HG02885 (cell line): Measurements from ENCODE around the gene CD248.
A peak's percentile ranks its signal among the peaks of the same experiment; 100 is the strongest.

Experiments used
- ATAC-seq: cut with Tn5 transposase; IDR thresholded peaks from one replicate; pipeline ENCODE4 v1.9.1; 2021; ENCODE audit warnings: mild to moderate bottlenecking; ENCODE audit not compliant: unreplicated experiment, poor library complexity

Gene CD248

GRCh38 chr11:66291706-66292542, 24.9 kb downstream of the CD248 start, which contains the start of gene TMEM151A:
TMEM151A (plus strand) TSS chr11:66291894; CDS start chr11:66292014, 120 bp downstream.
- no peak for ATAC-seq

- no peak for ATAC-seq
Measured at GRCh38 chr11:66291303-66291705, 25.5 kb downstream of the CD248 start.

- no peak for ATAC-seq
Measured at GRCh38 chr11:66290330-66290621, 26.6 kb downstream of the CD248 start.

GRCh38 chr11:66289548-66290329, 27.1 kb downstream of the CD248 start:
- peak; percentile 39 for ATAC-seq

- peak; percentile 94 for ATAC-seq
Measured at GRCh38 chr11:66288671-66289547, 27.9 kb downstream of the CD248 start, which contains the start of gene YIF1A. YIF1A (minus strand) TSS chr11:66289143; CDS start chr11:66288985, 158 bp downstream.

GRCh38 chr11:66287889-66288670, 28.8 kb downstream of the CD248 start:
- no peak for ATAC-seq

GRCh38 chr11:66287211-66287888, 29.5 kb downstream of the CD248 start:
- ATAC-seq = no peak

- no peak for ATAC-seq
Measured at GRCh38 chr11:66286699-66287098, 30.1 kb downstream of the CD248 start.

- no peak for ATAC-seq
Measured at GRCh38 chr11:66285250-66285947, 31.4 kb downstream of the CD248 start.

GRCh38 chr11:66284526-66285078, 32.2 kb downstream of the CD248 start:
- ATAC-seq = no peak

GRCh38 chr11:66283461-66284105, 33.3 kb downstream of the CD248 start:
- no peak for ATAC-seq

GRCh38 chr11:66282468-66283455, 34.1 kb downstream of the CD248 start:
- ATAC-seq = peak; percentile 79

GRCh38 chr11:66281776-66282467, 34.9 kb downstream of the CD248 start:
- no peak for ATAC-seq

GRCh38 chr11:66281001-66281400, 35.8 kb downstream of the CD248 start:
- ATAC-seq = no peak

GRCh38 chr11:66280428-66280827, 36.4 kb downstream of the CD248 start:
- ATAC-seq = no peak

- no peak for ATAC-seq
Measured at GRCh38 chr11:66279092-66279734, 37.6 kb downstream of the CD248 start.
